HCT116 (cell line): ENCODE measurements around the gene NR1H3.

Experiments used
- CEBPB ChIP-seq: IDR thresholded peaks from 2 replicates; pipeline ENCODE4 v1.6.1; 2012; ENCODE audit warnings: low read depth
- CTCF ChIP-seq, 3 experiments: fragments of 200-600 bp in 1 of 3; sonication (generic) in 1 of 3; IDR thresholded peaks in 2 of 3; conservative IDR thresholded peaks in 1 of 3; 2 replicates each; pipeline ENCODE4 v1.5.1; 2012 to 2017; ENCODE audit warnings: low read depth in 2 of 3, low read length in 2 of 3, antibody characterized with exemption in 1 of 3, borderline replicate concordance in 1 of 3, control low read depth in 1 of 3, mild to moderate bottlenecking in 1 of 3, mixed read lengths in 1 of 3, mixed run types in 1 of 3, moderate library complexity in 1 of 3; ENCODE audit not compliant: insufficient read depth in 1 of 3
- EZH2 ChIP-seq: fragments of 200-600 bp; sonication (generic); IDR thresholded peaks from 2 replicates; pipeline ENCODE4 v1.6.1; 2017; ENCODE audit warnings: antibody characterized with exemption, mixed run types
- EZH2phosphoT487 ChIP-seq: fragments of 200-600 bp; IDR thresholded peaks from 2 replicates; pipeline ENCODE4 v1.6.1; 2018; ENCODE audit warnings: antibody characterized with exemption, borderline replicate concordance
- POLR2A ChIP-seq: IDR thresholded peaks from 2 replicates; pipeline ENCODE4 v1.7.0; 2011; ENCODE audit warnings: borderline replicate concordance; ENCODE audit not compliant: insufficient read depth, insufficient read length; ENCODE audit errors: extremely low read depth
- POLR2AphosphoS5 ChIP-seq: IDR thresholded peaks from 2 replicates; pipeline ENCODE4 v1.6.1; 2011; ENCODE audit warnings: mild to moderate bottlenecking, low read depth, low read length, moderate library complexity
- RAD21 ChIP-seq: IDR thresholded peaks from 2 replicates; pipeline ENCODE4 v1.6.1; 2012; ENCODE audit warnings: low read depth, mild to moderate bottlenecking
- SIN3A ChIP-seq: IDR thresholded peaks from 2 replicates; pipeline ENCODE4 v1.6.1; 2012; ENCODE audit warnings: low read depth
- ZNF274 ChIP-seq: fragments of 200-500 bp; sonication (Bioruptor generic); IDR thresholded peaks from 2 replicates; pipeline ENCODE4 v1.6.1; 2014; ENCODE audit warnings: mild to moderate bottlenecking, low read depth, low read length, inconsistent platforms
- TF ChIP-seq, protein P1 (sequence below): IDR thresholded peaks from 2 replicates; pipeline ENCODE4 v1.6.1; 2012

DNA sequence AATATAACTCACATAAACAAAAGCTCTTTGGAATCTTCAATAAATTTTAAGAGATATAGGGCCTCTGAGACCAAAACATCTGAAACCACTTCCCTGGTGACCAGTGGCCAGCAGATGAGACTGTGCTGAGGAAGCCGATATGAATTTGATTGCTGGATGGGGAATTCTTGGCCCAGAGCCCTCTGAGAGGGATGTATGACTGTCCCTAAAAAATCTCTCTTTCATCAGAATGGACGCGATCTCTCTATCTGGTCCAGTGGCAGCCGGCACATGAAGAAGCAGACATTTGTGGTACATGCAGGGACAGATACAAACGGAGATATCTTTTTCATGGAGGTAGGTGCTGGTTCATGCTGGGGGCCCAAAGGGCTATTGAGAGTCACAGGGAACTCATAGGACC lies 57.2 kb downstream of the NR1H3 start:
- TF ChIP-seq POLR2A (no peak), EZH2 (no peak), CTCF (IDR thresholded peaks at IDR 0.05 in 2 of 3, conservative IDR thresholded peaks at IDR 0.05 in 1 of 3; ENCODE audit: borderline replicate concordance in 1 of 3, insufficient read depth in 1 of 3, low read depth in 2 of 3, low read length in 2 of 3) (no peak), EZH2phosphoT487 (no peak), CEBPB (no peak), POLR2AphosphoS5 (no peak), SIN3A (no peak), ZNF274 (no peak), RAD21 (no peak)
- TF ChIP-seq, protein P1, sequence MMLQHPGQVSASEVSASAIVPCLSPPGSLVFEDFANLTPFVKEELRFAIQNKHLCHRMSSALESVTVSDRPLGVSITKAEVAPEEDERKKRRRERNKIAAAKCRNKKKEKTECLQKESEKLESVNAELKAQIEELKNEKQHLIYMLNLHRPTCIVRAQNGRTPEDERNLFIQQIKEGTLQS, result no peak
